ENCODE data around the gene SH3PXD2A.

GRCh38 chr10:103602852-103603155 lies 252.6 kb downstream of the SH3PXD2A start:
- TF ChIP-seq CTCF (IDR thresholded peaks at IDR 0.05 in 8 of 11, conservative IDR thresholded peaks at IDR 0.05 in 3 of 11) (no peak), POLR2A (IDR thresholded peaks at IDR 0.05) (no peak)
